GM12865 (cell line): ENCODE results near the gene SLTM.

Experiments
- DNase-seq: peaks from one replicate; pipeline ENCODE4 v3.0.0; 2010; ENCODE audit warnings: low read depth
- H3K4me3 ChIP-seq: 2 replicates; pipeline ENCODE4 v1.5.1; 2011; ENCODE audit warnings: mild to moderate bottlenecking, low read depth, low read length, control low read depth
- CTCF ChIP-seq: IDR thresholded peaks from 2 replicates; pipeline ENCODE4 v1.5.1; 2011; ENCODE audit warnings: low read length, control low read depth, low read depth, inconsistent platforms; ENCODE audit not compliant: insufficient read depth; ENCODE audit errors: missing control alignments

Gene SLTM

GRCh38 chr15:58877999-58878825 lies 55.3 kb downstream of the SLTM start:
- H3K4me3 ChIP-seq: no peak overlapping the region
- TF ChIP-seq CTCF: no peak
- no peak for DNase-seq

GRCh38 chr15:58876306-58877106 lies 57.0 kb downstream of the SLTM start:
- no peak for DNase-seq
- no peak overlapping the region for H3K4me3 ChIP-seq
- TF ChIP-seq CTCF: no peak

GRCh38 chr15:58875343-58875742 lies 58.1 kb downstream of the SLTM start:
- TF ChIP-seq CTCF: no peak
- no peak for DNase-seq
- H3K4me3 ChIP-seq: no peak overlapping the region

- no peak overlapping the region for H3K4me3 ChIP-seq
- no peak for TF ChIP-seq CTCF
- DNase-seq: no peak
Observed at GRCh38 chr15:58873267-58873666, 60.2 kb downstream of the SLTM start.

- no peak for DNase-seq
- no peak overlapping the region for H3K4me3 ChIP-seq
- TF ChIP-seq CTCF: no peak
Observed at GRCh38 chr15:58870451-58870850, 63.0 kb downstream of the SLTM start.

- no peak overlapping the region for H3K4me3 ChIP-seq
- no peak for DNase-seq
- TF ChIP-seq CTCF: no peak
Observed at GRCh38 chr15:58867926-58868325, 65.6 kb downstream of the SLTM start.
